22Rv1 (cell line): ENCODE results near the gene SAMD4A.

ENCODE experiments used
- CTCF ChIP-seq: fragments of 450-650 bp; IDR thresholded peaks from 2 replicates; pipeline ENCODE4 v1.5.1; 2017; ENCODE audit warnings: mild to moderate bottlenecking
- ZFX ChIP-seq: fragments of 450-650 bp; IDR thresholded peaks from 2 replicates; pipeline ENCODE4 v1.6.1; 2017; ENCODE audit warnings: antibody characterized with exemption, borderline replicate concordance

- TF ChIP-seq CTCF (no peak), ZFX (no peak)
Observed at GRCh38 chr14:54812617-54813016, 245.7 kb downstream of the SAMD4A start.
